NCI-H524 treated with DMSO at 0.1 percent for 48 hours (cell line): Measurements from ENCODE around the gene KISS1.

ENCODE experiments used
- DNase-seq: peaks from one replicate; lab custom pipeline; 2025; lab: John Stamatoyannopoulos, UW

The KISS1 gene

DNA sequence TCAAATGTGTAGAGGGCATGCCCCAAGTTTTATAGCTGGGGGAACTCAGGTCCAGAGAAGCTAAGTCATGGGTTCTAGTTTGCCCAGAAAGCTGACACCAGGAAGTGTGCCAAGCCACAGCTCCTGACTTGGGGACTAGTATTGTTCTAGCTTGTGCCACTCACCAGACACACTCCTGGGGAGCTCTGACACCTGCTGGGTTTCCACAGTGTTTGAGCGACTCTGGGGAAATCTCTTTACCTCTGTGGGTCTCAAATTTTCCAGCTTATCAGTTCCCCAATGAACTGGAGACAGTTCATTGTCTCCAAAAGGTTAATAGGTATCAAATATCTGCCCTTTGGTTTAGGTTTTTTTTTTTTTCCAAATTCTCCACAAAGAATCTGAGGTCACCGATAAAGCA, 4.2 kb downstream of the KISS1 start:
- DNase-seq = no peak

DNA sequence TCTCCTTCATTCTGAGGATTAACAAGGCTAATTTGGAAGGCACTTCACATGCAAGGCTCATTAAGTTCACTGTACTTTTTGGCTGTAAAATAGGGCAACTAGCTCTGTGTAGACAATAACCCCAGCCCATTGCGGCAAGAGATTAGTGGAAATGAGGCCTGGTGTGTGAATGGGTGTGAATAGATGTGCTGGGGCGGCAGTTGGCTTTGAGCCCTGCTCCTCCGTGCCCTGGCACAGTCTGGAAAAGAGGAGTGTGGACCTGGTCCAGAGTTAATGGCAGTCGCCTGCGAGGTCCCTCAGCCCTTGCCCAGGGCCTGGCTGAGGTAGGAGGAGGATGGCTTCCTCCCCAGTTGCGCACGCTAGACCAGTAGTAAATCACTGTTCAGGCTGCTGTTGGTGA, 4.8 kb downstream of the KISS1 start:
- no peak for DNase-seq

- no peak for DNase-seq
These were observed 5.8 kb downstream of the KISS1 start for GRCh38 chr1:204190212-204191211.

DNA sequence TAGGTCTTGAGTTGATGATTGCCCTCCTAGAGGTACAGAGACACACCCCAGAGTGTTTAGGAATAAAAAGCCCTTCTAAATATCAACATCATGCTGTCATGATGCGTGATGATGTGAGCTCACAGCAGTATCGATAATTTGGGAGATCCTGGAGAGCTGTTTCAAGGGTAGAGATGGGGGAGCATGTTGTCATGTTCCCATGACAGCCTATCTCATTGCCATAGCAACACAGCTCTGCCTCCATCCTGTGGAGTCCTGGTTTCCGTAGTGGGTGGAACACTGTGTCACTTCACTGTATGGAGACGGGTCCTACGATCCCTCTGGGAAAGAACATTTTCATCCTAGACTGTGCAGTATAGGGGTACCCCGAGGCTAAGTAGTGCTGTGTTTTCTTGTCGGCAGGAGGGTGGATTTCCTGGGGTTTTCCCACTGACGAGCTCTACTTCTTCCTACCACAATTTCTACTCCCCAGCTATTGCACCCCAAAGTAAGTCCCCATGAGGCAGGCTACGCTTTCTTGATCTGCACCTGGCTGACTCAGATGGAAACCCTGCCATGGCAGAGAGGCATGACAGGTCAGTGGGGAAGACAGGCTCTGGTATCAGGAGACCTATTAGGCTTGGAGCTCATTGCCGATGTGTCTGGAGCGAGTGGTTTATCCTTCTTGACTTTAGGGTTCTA, 7.2 kb downstream of the KISS1 start:
- no peak for DNase-seq

DNA sequence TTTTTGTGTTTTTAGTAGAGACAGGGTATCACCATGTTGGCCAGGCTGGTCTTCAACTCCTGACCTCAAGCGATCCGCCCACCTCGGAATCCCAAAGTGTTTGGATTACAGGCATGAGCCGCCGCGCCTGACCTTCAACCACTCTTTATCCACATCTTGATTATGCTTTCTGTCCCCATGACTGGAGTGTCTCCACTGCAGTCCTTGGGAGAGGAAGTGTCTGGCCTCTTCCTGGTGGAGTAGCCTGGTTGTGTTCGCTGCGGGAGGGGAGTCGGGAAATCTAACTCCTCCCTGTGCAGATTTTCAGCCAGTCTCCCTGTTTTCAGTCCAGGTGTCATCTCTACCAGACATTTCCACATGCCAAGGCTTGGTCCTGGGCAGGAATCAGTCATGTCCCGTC, 9.7 kb downstream of the KISS1 start:
- no peak for DNase-seq

- DNase-seq = no peak
These were observed 15.2 kb downstream of the KISS1 start for GRCh38 chr1:204181116-204181515.

GRCh38 chr1:204180133-204180532, 16.2 kb downstream of the KISS1 start:
- no peak for DNase-seq

DNA sequence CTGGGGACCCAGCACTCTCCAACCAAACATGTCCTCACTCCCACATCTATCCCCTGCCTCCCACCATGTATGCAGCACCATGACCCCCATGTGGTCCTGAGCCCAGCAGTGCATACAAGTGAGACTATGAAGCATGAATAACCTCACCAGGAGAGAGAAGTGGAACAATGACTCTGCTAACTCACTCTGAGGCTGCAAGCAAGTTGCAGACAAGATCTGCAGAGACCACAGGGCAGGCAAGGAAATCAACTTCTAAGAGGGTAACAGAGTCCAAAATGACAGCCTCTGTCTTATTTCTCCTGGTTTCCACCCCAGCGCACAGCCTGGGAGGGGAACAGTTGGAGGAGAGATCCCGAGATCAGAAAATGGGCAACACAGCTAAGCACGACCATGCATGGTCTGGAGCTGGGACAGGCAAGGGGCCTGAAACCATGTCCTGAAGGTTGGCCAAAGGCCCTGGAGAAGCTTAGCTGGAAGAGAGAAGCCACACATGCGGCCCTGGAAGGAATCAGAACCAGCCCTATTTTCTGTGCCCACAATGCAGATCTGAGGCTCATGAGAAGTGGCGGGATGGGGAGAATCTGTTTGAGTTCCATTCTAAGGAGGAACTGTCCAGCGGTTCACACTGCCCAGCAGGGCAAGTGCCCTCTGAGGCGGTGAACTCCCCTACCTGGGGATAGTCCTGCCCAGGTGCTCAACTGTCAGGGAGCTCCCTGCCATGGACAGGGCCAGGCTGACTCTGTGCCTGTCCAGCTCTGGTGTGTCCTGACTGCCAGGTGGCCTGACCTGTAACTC, 17.6 kb downstream of the KISS1 start:
- DNase-seq = no peak

- DNase-seq = no peak
These were observed 19.2 kb downstream of the KISS1 start for GRCh38 chr1:204177133-204177532.

DNA sequence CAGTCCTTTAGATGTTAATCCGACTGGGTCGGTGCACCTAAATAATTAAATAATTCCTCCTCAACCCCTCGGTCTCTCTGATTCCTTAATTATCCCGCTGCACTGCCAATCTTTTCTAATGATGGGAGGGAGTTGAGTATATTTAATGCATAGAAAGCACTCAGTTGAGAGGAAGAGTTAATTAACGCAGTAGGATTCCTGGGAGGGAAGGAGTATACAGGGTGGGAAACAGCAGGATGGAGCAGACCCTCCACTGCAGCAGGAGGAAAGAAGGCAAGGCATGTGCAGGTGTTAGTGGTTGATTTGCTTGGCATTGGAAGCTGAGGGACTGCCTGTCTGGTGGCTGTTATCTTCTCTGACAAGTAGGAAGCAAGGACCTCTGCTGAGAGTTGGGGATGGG, 20.2 kb downstream of the KISS1 start:
- DNase-seq = no peak

DNA sequence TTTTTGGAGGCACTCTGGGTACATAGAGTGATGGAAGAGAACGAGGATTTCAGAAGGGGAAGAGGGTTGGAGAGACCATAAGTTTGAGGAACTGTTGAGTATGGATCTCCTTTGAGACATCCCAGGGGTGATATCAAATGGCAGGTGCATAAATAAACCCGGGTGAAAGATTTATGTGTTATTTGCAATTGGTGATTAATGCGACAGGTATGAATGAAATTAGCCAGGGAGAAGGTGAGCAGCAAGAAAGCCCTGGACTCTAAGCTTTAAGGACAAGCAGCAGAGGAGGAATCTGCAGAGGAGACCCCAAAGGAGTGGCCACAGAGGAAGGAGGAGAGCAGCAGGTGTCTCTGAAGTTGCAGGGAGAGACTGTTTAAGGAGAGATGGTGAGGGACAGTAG, 21.3 kb downstream of the KISS1 start:
- DNase-seq = no peak

DNA sequence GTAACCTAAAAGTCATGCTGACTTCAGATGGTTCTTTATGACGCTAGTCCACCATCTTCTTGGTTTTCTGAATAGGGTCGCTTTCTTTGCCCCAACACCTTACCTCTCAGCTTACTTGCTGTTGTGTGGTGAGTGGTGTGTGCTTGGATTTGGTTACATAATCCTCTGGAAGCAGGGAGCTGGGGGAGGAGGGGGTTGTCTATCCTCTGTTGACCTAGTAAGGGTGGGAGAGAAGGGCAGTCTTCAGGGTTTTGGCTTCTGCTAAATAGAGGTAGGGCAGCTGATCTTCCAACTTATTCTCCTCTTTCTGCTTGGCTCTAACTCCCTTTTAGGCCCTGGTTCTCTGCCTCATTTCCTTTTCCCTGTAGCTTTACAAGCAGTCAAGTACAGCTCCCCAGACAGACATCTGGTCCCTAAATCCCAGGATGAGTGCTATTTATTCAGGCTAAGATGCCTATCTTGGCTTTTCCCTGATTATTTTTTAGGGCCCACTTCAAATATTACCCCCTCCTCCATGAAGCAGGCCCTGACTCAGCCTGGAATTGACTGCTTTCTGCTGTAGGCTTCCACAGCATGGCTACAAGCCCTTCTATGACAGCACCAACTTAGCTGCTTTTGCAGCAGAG, 23.8 kb downstream of the KISS1 start:
- peak; percentile 48 for DNase-seq

- no peak for DNase-seq
These were observed 24.5 kb downstream of the KISS1 start for GRCh38 chr1:204171751-204172178.

DNA sequence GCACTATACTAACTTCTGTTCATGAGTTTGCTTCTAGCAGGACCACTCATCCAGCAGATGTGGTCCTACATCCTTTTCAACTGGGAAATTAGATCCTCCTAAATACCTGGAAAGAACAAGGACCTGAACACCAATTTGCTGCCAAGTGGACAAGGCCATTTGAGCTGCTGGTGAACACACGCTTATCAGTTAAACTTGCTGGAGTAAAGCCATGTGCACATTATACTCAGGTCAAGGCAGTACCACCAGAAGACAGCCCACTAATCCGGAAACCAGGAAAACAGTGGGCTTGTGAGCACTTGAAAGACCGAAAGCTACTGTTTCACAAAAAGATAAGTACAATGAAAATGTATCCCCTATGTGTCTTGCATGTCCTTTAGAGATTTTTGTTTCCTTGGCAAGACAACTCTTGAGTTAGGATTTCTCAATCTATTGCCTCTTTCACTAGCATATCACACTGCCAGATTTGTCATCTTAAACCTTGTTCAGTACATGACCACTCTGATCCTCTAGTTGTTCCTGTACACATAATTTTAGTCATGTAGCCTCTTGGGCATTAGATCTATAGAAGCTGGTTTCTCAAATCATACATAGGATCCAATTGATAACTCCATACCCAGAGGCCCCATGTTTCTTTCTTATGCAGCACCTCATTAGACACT, 25.7 kb downstream of the KISS1 start:
- DNase-seq = no peak

- DNase-seq = no peak
These were observed 26.4 kb downstream of the KISS1 start for GRCh38 chr1:204169858-204170257.

- DNase-seq = no peak
These were observed 28.6 kb downstream of the KISS1 start for GRCh38 chr1:204167730-204168129.

DNA sequence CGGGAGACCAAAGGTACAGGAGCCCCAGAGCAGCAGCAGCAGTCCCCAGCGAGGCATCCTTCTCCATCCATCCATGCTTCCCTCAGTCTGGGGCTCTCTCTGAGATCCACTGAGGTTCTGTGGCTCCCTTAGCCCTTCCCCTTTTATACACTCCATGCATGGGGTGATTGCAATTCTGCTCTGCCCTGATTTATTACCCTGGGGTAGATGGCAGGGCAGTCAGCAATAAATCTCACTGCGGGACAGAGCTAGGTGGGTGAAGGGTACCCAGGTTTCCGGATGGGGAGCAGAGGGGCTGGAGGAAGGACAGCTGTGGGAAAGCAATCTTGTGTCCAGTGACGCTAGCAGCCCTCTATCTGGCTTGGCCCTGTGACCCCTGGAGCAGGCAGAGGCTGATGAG, 30.1 kb downstream of the KISS1 start, which contains the start of gene REN:
REN (minus strand) TSS at position 119 of the 400 bp plus-strand sequence; CDS start at position 75, 44 bp downstream.
- no peak for DNase-seq

DNA sequence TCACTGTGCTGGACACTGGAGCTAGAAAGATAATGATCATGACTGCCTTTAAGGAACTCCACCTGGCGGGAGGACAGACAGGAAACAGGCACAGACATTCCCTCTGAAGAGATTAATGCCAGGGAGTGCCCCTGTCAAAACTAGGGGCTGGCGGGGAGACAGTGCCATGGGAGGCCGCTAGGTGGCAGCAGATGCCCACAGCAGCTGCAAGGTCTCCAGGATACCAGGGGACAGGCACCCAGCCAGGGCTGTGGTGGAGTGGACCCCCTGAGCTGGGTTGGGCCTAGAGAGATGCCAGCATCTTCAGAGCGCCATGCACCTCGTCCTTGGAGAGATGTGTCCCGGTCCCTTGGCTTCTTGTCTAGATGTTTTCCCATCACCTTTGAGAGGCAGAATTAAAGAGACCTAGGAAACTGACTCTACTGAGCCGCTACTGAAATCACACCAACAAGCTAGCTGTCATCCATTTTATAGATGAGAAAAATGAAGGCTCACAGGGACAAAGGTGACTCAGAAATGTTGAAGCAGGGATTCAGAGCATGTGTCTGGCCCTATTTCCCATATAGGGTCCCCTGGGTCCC, 33.7 kb downstream of the KISS1 start:
- DNase-seq = peak; percentile 43

DNA sequence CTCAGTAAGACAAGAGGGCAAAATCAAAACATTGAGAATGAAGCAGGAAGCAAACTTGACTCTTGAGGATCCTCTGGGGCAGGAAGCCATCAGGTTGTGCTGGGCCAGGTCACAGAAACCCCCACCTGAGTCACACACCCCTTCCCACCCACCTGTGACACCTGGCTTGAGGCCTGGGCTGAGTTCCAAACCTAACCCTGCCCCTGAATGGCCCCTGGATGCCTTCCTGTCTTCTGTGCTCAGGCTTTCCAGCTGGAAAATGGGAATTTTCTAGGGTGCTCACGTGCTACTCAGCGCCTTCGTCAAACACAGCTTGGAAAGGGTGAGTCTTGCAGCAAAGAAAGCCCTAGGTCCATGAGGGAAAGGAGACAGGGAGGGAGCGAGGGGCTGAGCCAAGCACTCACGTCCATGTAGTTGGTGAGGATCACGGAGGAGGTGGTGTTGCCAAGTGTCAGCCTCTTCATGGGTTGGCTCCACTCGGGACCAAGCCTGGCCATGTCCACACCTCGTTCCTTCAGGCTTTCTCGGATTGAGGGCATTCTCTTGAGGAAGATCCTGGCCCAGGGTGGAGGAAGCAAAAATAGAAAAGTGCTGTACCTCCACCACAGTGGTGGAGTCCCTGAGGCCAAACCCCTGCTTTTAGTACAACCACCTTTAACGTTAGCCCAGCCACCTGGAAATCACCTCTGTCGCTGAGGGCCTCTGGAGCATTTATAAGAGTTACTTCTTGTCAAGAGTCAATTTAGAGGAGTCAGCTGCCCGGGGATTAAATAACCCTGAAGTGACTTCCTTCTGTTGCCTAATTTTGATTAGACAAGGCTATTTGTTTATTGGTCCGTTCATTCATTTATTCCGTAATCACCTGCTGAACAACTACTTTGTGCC, 34.4 kb downstream of the KISS1 start:
- peak; percentile 43 for DNase-seq

DNA sequence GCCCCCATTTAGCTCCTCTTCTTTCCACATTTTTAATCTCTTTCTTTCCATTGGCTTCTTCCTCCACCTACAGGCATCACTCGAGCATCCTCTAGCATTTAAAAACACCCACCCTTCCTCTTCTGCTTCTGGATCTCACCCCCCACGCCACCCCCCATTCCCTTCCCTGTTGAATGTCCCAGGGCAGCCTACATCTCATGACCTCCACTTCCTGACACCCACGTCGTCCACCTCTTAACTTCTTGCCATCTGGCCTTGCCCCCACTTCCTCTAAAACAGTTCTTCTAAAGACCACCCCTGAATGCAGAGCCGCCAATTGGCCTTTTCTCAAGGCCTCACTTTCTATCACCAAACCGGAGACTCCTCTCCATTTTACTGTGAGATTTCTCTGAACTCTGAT, 38.3 kb downstream of the KISS1 start:
- DNase-seq = no peak
